Adipocyte (in vitro differentiated cells): Measurements from ENCODE around the gene PTPN7.

Experiments
- DNase-seq: peaks from one replicate; pipeline ENCODE4 v3.0.0-alpha.2; 2015; ENCODE audit warnings: low read depth
- H3K27me3 ChIP-seq: replicated peaks from 2 replicates; pipeline ENCODE4 v1.7.0; 2013; ENCODE audit warnings: mild to moderate bottlenecking, low read length, moderate library complexity; ENCODE audit not compliant: control insufficient read depth, insufficient read depth
- H3K36me3 ChIP-seq: 2 replicates; pipeline ENCODE4 v1.7.0; 2013; ENCODE audit warnings: low read length, mild to moderate bottlenecking, moderate library complexity; ENCODE audit not compliant: control insufficient read depth, insufficient read depth, severe bottlenecking
- H3K4me1 ChIP-seq: 2 replicates; pipeline ENCODE4 v1.7.0; 2013; ENCODE audit warnings: mild to moderate bottlenecking, low read length, moderate library complexity; ENCODE audit not compliant: control insufficient read depth, insufficient read depth
- H3K4me3 ChIP-seq: 2 replicates; pipeline ENCODE4 v1.7.0; 2013; ENCODE audit warnings: mild to moderate bottlenecking, low read length, moderate library complexity
- H3K9ac ChIP-seq: 2 replicates; pipeline ENCODE4 v1.7.0; 2013; ENCODE audit warnings: mild to moderate bottlenecking, low read length, moderate library complexity
- H3K9me3 ChIP-seq: 2 replicates; pipeline ENCODE4 v1.7.0; 2013; ENCODE audit warnings: mild to moderate bottlenecking, low read length, moderate library complexity; ENCODE audit not compliant: control insufficient read depth

Gene PTPN7

DNA sequence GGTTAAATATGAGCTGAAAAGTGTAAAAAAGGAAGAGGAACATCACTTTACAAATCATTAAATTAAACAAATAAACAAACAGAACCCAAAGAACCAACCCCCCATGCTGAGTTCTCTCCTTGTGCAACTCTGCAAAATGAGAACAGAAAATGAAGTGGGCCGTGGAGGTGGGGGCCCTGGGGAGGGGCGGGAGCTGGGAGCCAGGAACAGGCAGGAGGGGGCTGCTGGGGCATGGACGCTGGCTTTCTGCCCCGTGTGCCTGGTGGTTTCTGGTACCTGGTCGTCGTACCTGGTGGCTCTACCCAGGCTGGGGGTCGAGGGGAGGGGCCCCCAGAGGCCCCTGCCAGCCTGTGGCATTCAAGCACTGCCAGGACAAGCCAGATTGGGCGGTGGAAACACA, 26.9 kb downstream of the PTPN7 start:
- no peak for DNase-seq
- Histone ChIP-seq H3K4me1 (peaks cover 18% of the 10 kb centered on the region), H3K9me3 (no peaks in the 10 kb centered on the region), H3K4me3 (no peak overlapping the region), H3K27me3 (no peaks in the 10 kb centered on the region), H3K9ac (peak overlapping the region; percentile 69), H3K36me3 (peaks cover 34% of the 10 kb centered on the region)

DNA sequence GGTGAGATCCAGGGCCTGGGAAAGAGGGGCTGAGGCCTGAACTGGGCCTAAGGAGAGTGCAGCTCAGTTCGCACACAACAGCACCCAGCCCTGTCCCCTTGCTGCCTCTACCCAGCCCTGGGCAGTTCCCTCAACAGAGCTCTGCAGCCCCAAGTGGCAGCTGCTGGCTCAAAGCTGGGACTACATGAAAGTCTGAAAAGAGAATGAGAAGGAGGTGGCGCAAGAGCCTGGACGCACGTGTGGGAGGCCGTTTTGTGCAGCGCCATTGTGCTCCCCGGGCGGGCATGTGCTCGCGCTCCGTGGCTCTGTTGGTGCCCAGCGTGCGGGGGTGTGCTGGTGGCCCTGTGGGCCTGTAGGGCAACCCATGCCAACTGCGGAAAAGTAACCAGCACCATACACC, 27.4 kb downstream of the PTPN7 start:
- Histone ChIP-seq H3K4me3 (no peak overlapping the region), H3K9ac (peak overlapping the region; percentile 69), H3K4me1 (peaks cover 18% of the 10 kb centered on the region), H3K9me3 (no peaks in the 10 kb centered on the region), H3K36me3 (peaks cover 33% of the 10 kb centered on the region), H3K27me3 (no peaks in the 10 kb centered on the region)
- no peak for DNase-seq

GRCh38 chr1:202131956-202132821, 28.2 kb downstream of the PTPN7 start:
- H3K4me1 ChIP-seq = peaks cover 18% of the 10 kb centered on the region
- peak overlapping the region; percentile 69 for H3K9ac ChIP-seq
- H3K36me3 ChIP-seq = peaks cover 25% of the 10 kb centered on the region
- no peak overlapping the region for H3K4me3 ChIP-seq
- no peaks in the 10 kb centered on the region for H3K27me3 ChIP-seq
- no peak for DNase-seq
- H3K9me3 ChIP-seq = no peaks in the 10 kb centered on the region

DNA sequence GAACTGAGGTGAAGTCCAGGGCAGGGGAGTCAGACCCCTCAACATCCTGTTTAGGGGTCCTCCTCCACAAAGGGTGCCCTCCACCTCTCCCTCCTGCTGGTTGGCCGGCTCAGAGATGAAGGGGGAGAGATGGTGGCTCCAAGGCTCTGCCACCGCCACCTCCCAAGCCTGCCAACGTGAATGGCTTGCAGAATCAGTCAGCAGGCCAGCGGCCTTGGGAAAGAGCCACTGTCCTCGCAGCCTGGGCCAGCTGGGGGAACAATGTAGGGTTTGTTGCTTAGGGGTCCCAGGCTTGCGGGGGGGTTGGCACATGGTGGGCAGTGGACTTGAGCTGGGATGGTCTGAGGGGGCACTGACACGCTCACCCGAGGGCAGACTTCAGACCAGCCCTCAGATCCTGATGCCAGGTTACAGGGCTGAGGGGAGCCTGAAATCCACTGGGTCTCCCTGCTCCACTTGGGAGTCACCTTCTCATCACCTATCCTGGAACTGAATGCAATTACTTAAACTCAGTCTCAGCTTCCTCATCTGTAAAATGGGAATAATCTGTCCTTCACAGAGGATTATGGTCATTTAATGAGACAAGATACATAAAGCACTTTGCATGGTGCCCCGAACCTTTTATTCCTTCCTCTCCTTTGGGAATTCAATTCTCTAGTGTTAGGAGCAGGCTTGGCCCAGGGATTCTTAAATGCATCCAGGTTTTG, 29.4 kb downstream of the PTPN7 start:
- Histone ChIP-seq H3K4me3 (no peak overlapping the region), H3K4me1 (peaks cover 18% of the 10 kb centered on the region), H3K27me3 (no peaks in the 10 kb centered on the region), H3K36me3 (peaks cover 24% of the 10 kb centered on the region), H3K9ac (no peak overlapping the region), H3K9me3 (no peaks in the 10 kb centered on the region)
- no peak for DNase-seq

GRCh38 chr1:202130297-202130721, 30.1 kb downstream of the PTPN7 start:
- H3K4me1 ChIP-seq = peaks cover 18% of the 10 kb centered on the region
- peaks cover 17% of the 10 kb centered on the region for H3K36me3 ChIP-seq
- H3K9ac ChIP-seq = no peak overlapping the region
- no peak overlapping the region for H3K4me3 ChIP-seq
- H3K27me3 ChIP-seq = peaks cover 4% of the 10 kb centered on the region
- no peaks in the 10 kb centered on the region for H3K9me3 ChIP-seq
- no peak for DNase-seq

- Histone ChIP-seq H3K4me1 (peaks cover 18% of the 10 kb centered on the region), H3K36me3 (peaks cover 13% of the 10 kb centered on the region), H3K9ac (no peak overlapping the region), H3K9me3 (no peaks in the 10 kb centered on the region), H3K27me3 (peaks cover 8% of the 10 kb centered on the region), H3K4me3 (no peak overlapping the region)
- no peak for DNase-seq
Observed at GRCh38 chr1:202129453-202130296, 30.7 kb downstream of the PTPN7 start.

DNA sequence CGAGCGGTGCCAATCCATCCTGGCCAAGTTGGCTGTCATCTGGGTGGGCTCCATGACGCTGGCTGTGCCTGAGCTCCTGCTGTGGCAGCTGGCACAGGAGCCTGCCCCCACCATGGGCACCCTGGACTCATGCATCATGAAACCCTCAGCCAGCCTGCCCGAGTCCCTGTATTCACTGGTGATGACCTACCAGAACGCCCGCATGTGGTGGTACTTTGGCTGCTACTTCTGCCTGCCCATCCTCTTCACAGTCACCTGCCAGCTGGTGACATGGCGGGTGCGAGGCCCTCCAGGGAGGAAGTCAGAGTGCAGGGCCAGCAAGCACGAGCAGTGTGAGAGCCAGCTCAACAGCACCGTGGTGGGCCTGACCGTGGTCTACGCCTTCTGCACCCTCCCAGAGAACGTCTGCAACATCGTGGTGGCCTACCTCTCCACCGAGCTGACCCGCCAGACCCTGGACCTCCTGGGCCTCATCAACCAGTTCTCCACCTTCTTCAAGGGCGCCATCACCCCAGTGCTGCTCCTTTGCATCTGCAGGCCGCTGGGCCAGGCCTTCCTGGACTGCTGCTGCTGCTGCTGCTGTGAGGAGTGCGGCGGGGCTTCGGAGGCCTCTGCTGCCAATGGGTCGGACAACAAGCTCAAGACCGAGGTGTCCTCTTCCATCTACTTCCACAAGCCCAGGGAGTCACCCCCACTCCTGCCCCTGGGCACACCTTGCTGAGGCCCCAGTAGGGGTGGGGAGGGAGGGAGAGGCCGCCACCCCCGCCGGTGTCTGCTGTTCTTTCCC, 32.4 kb downstream of the PTPN7 start:
- H3K9ac ChIP-seq = no peak overlapping the region
- peaks cover 14% of the 10 kb centered on the region for H3K4me1 ChIP-seq
- H3K36me3 ChIP-seq = peaks cover 5% of the 10 kb centered on the region
- H3K27me3 ChIP-seq = peaks cover 8% of the 10 kb centered on the region
- H3K4me3 ChIP-seq = no peak overlapping the region
- no peaks in the 10 kb centered on the region for H3K9me3 ChIP-seq
- DNase-seq = no peak

GRCh38 chr1:202127061-202127460, 33.3 kb downstream of the PTPN7 start:
- H3K4me1 ChIP-seq = peaks cover 4% of the 10 kb centered on the region

GRCh38 chr1:202126426-202126825, 34.0 kb downstream of the PTPN7 start:
- no peaks in the 10 kb centered on the region for H3K9me3 ChIP-seq
- no peaks in the 10 kb centered on the region for H3K36me3 ChIP-seq
- H3K4me1 ChIP-seq = no peaks in the 10 kb centered on the region
- no peak overlapping the region for H3K9ac ChIP-seq
- H3K27me3 ChIP-seq = peaks cover 8% of the 10 kb centered on the region
- DNase-seq = no peak
- H3K4me3 ChIP-seq = no peak overlapping the region

More at GRCh38 chr1:202127061-202127460, 33.3 kb downstream of the PTPN7 start:
- H3K9me3 ChIP-seq = no peaks in the 10 kb centered on the region
- H3K9ac ChIP-seq = no peak overlapping the region
- no peaks in the 10 kb centered on the region for H3K36me3 ChIP-seq
- no peak for DNase-seq
- H3K27me3 ChIP-seq = peaks cover 8% of the 10 kb centered on the region
- H3K4me3 ChIP-seq = no peak overlapping the region

DNA sequence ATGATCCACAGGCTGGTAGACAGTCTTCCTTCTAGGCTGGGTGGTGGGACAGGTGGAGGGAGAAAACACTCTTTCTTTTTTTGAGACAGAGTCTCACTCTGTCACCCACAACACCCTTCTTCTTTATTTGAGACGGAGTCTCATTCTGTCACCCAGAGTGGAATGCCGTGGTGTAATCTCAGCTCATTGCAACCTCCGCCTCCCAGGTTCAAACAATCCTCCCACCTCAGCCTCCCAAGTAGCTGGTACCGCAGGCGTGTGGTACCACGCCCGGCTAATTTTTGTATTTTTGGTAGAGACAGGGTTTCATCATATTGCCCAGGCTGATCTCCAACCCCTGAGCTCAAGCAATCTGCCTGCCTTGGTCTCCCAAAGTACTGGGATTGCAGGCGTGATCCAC, 34.8 kb downstream of the PTPN7 start:
- DNase-seq = no peak
- Histone ChIP-seq H3K9ac (no peak overlapping the region), H3K9me3 (no peaks in the 10 kb centered on the region), H3K36me3 (no peaks in the 10 kb centered on the region), H3K27me3 (peaks cover 8% of the 10 kb centered on the region), H3K4me1 (no peaks in the 10 kb centered on the region), H3K4me3 (no peak overlapping the region)
